Common myeloid progenitor, CD34-positive (primary cell): ENCODE measurements around the gene PRELP.

Source experiments
- CTCF ChIA-PET: fragments of 350-600 bp; sonication (Branson Sonifier 250); formaldehyde crosslinking; loops from one replicate; lab custom pipeline; 2021; ENCODE audit warnings: antibody characterized with exemption; lab: Charles Lee
- POLR2A ChIA-PET: fragments of 350-600 bp; sonication (Branson Sonifier 250); formaldehyde crosslinking; loops from one replicate; lab custom pipeline; 2021; ENCODE audit warnings: antibody characterized with exemption; lab: Charles Lee
- DNase-seq, 3 donors: peaks; one replicate each; pipeline versions ENCODE4 v3.0.0 to v3.0.0-alpha.2; 2013
- H3K27ac ChIP-seq, 2 experiments: 1 replicate in 1 of 2; 2 replicates in 1 of 2; pipeline ENCODE4 v1.7.0; 2013; ENCODE audit warnings: inconsistent platforms in 2 of 2, low read length in 2 of 2, mild to moderate bottlenecking in 2 of 2, low read depth in 1 of 2, moderate library complexity in 1 of 2; ENCODE audit not compliant: severe bottlenecking in 2 of 2, insufficient read depth in 1 of 2, poor library complexity in 1 of 2
- H3K27me3 ChIP-seq, 5 experiments: replicated peaks in 2 of 5; 1 replicate in 3 of 5; 2 replicates in 2 of 5; pipeline versions ENCODE4 v1.6.1 to v1.7.0; 2013; ENCODE audit warnings: low read length in 4 of 5, mild to moderate bottlenecking in 2 of 5, moderate library complexity in 2 of 5, inconsistent platforms in 1 of 5; ENCODE audit not compliant: insufficient read depth in 5 of 5, control insufficient read depth in 4 of 5
- H3K36me3 ChIP-seq, 4 experiments: 1 replicate in 2 of 4; 2 replicates in 2 of 4; pipeline versions ENCODE4 v1.6.1 to v1.7.0; 2013; ENCODE audit warnings: low read length in 3 of 4, control low read depth in 1 of 4, mild to moderate bottlenecking in 1 of 4; ENCODE audit not compliant: control insufficient read depth in 4 of 4, insufficient read depth in 4 of 4
- H3K4me1 ChIP-seq, 4 experiments: 1 replicate in 3 of 4; 2 replicates in 1 of 4; pipeline versions ENCODE4 v1.6.1 to v1.7.1; 2013; ENCODE audit warnings: low read length in 3 of 4, mild to moderate bottlenecking in 3 of 4, control low read depth in 1 of 4, inconsistent platforms in 1 of 4, moderate library complexity in 1 of 4; ENCODE audit not compliant: control insufficient read depth in 4 of 4, insufficient read depth in 4 of 4; ENCODE audit errors: control extremely low read depth in 1 of 4
- H3K4me3 ChIP-seq, 7 experiments: 1 replicate in 4 of 7; 2 replicates in 3 of 7; pipeline versions ENCODE4 v1.5.1 to v1.7.0; 2013; ENCODE audit warnings: mild to moderate bottlenecking in 7 of 7, low read length in 6 of 7, moderate library complexity in 6 of 7, inconsistent platforms in 2 of 7, low read depth in 2 of 7, control low read depth in 1 of 7; ENCODE audit not compliant: insufficient read depth in 4 of 7, control insufficient read depth in 1 of 7; ENCODE audit errors: extremely low read depth in 1 of 7
- H3K9me3 ChIP-seq, 5 experiments: 1 replicate in 4 of 5; 2 replicates in 1 of 5; pipeline versions ENCODE4 v1.6.1 to v1.7.1; 2013; ENCODE audit warnings: low read length in 4 of 5, mild to moderate bottlenecking in 2 of 5, inconsistent platforms in 1 of 5, low read depth in 1 of 5, moderate library complexity in 1 of 5; ENCODE audit not compliant: control insufficient read depth in 4 of 5, insufficient read depth in 2 of 5; ENCODE audit errors: control extremely low read depth in 1 of 5
- WGBS: methylation state at CpG from one replicate; pipeline ENCODE4 v1.1.5; 2013; ENCODE audit not compliant: insufficient coverage; 5-methylcytosine and 5-hydroxymethylcytosine counted together

The PRELP gene

DNA sequence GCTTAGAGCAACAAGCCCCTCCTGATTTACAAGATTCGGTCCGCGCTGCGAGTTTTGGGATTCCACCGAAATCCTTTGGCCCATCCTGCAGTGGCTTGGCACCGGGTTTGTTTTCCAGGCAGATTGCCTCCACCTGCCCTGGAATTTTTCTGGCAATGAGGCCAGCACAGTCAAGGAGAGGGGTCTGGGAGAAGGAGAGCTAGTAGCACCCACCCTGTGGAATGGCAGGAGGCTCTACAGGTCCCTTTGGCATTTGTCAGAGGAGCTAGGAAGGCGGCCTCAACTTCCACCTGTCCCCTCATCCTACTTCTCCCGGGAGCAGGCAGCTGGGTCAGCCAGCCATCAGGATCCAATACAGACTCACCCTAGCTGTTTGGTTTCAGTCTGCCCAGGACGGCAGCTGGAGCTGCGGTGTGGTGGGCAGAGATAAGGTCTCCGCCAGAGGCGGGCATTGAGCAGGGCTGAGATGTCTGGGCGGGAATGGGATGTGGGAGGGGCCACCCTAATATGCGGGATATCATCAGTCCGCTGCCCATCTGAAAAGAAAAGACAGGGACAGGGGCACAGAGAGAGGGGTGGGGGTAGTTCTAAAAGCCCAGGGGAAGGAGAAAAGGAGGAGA lies 37.8 kb upstream of the PRELP start:
- no peak for DNase-seq
- Histone ChIP-seq H3K27me3 (peaks cover 0 to 14% (median 3%) of the 10 kb centered on the region in 5 experiments), H3K4me3 (no peak overlapping the region), H3K4me1 (no peaks in the 10 kb centered on the region), H3K27ac (no peak overlapping the region), H3K36me3 (no peaks in the 10 kb centered on the region), H3K9me3 (no peaks in the 10 kb centered on the region)
- ChIA-PET POLR2A (interaction anchor here (0.6 kb wide), 1 partner anchor 677 kb away, joined by 3 read pairs; no protein-coding TSS in a partner anchor), CTCF (no interaction called here)
- 97% methylated on average over 10 of the region's 15 CpGs for WGBS

DNA sequence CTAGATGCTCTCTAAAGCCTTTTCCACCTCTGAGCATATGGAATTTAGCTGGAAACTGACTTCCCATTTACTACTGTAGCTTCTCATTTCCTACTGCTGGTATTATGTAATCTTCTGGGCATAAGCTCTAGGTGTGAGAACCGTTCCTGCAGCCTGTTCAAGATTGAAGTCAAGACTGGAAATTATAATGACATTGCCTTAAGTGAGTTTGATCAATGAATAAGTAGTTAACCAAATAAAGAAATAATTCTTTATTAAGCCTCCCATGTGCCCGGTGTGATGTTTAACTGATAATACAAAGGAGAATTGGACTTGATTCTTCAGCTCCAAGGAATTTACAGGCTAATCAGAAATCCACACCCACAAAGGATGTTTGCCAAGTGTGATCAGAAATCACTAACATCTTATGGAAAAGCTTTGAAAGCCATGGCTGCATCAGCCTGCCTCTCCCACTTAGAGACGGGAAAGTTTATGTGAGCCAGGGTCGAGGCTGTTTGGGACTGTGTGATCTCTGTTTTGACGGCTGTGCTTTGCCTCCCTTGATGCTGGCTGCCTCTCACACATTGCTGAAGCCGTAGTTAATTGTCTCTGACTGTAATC lies 36.4 kb upstream of the PRELP start:
- Histone ChIP-seq H3K27me3 (peaks cover 0 to 14% (median 6%) of the 10 kb centered on the region in 5 experiments), H3K9me3 (no peaks in the 10 kb centered on the region), H3K36me3 (no peaks in the 10 kb centered on the region), H3K27ac (no peak overlapping the region), H3K4me1 (no peaks in the 10 kb centered on the region), H3K4me3 (no peak overlapping the region)
- 99% methylated on average over 5 of the region's 6 CpGs for WGBS
- ChIA-PET POLR2A (no interaction called here), CTCF (interaction anchor here (1.0 to 2.8 kb wide), 4 partner anchors 14 to 97 kb away, joined by 3 to 17 read pairs (median 5); no protein-coding TSS in a partner anchor)
- DNase-seq, result no peak

DNA sequence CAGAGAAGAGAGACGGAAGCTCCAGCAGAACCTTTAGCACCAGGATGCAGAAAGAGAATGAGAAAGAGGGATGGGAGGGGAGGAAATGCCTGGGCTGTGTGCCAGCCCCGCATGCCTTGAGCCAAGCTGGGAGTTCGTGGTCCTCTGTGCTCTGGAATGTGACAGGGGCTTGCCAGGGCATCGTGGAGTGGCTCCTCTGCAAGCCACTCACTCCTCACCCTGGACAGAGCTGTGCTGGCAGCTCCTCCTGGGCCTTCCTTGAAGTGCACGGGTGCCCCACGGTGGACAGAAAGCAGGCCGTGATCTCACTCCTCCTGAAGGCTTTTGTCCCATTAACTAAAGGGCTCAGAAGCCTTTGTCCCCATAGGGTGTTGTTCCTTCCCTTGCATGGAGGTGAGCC lies 34.8 kb upstream of the PRELP start:
- Histone ChIP-seq H3K27ac (no peak overlapping the region), H3K9me3 (peaks cover 0 to 3% (median 1%) of the 10 kb centered on the region in 5 experiments), H3K4me1 (no peaks in the 10 kb centered on the region), H3K4me3 (no peak overlapping the region), H3K27me3 (peaks cover 0 to 14% (median 8%) of the 10 kb centered on the region in 5 experiments), H3K36me3 (no peaks in the 10 kb centered on the region)
- CTCF ChIA-PET, result interaction anchor here (1.0 to 2.8 kb wide), 5 partner anchors 13 to 170 kb away, joined by 3 to 17 read pairs (median 6); no protein-coding TSS in a partner anchor
- POLR2A ChIA-PET, result no interaction called here
- 41% methylated on average over 6 of the region's 7 CpGs for WGBS
- DNase-seq, result peak; percentile 4 to 20 (median 15)

DNA sequence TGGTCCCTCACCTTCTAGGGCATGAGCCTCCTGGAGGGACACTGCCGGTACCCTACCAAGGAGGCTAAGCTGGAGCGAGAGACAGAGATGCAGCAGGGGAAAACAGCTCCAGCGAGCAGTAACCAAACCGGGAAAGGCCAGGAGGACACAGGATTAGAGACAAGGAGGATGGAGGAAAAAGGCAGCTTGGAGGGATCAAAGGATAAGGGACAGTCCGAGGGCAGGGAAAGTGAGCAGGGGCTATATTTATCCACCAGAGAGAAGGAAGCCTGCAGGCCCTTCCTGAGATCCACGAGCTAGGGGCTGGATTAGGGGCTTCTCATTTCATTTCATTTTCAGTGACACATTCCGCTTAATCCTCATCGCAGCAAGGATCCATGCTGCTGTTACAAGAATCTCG lies 33.8 kb upstream of the PRELP start:
- DNase-seq, result no peak
- ChIA-PET CTCF (interaction anchor here (1.9 to 2.8 kb wide), 3 partner anchors 12 to 173 kb away, joined by 5 to 17 read pairs (median 7); no protein-coding TSS in a partner anchor), POLR2A (interaction anchor here (0.6 kb wide), 1 partner anchor 1170 kb away, joined by 3 read pairs; no protein-coding TSS in a partner anchor)
- Histone ChIP-seq H3K27me3 (peaks cover 0 to 14% (median 8%) of the 10 kb centered on the region in 5 experiments), H3K36me3 (no peaks in the 10 kb centered on the region), H3K27ac (no peak overlapping the region), H3K4me1 (no peaks in the 10 kb centered on the region), H3K4me3 (no peak overlapping the region), H3K9me3 (peaks cover 0 to 3% (median 1%) of the 10 kb centered on the region in 5 experiments)
- WGBS, result 94% methylated on average over 7 of the region's 9 CpGs

DNA sequence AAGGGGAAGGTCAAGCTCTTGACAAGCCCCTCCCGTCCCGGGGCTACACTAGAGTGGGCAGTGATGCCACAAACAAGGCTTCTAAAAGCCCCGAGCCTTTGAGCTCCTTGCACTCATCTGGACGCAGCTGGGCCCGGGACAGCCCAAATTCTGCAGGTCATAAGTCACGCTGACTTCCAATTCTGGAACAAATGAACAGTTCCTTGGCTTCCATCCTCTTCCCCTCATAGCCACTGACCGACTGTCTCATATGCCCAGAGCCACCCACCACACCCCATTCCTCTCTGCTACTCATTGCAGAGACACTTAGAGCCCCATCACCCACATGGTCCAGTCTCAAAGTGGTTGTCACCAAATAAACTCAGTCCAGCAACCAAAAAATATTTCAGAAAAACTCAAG lies 32.8 kb upstream of the PRELP start:
- H3K4me1 ChIP-seq, result peaks cover 0 to 2% (median 0%) of the 10 kb centered on the region in 4 experiments
- peaks cover 0 to 3% (median 1%) of the 10 kb centered on the region in 5 experiments for H3K9me3 ChIP-seq
- DNase-seq, result no peak
- H3K27ac ChIP-seq, result no peak overlapping the region
- peaks cover 0 to 14% (median 8%) of the 10 kb centered on the region in 5 experiments for H3K27me3 ChIP-seq
- no peaks in the 10 kb centered on the region for H3K36me3 ChIP-seq
- no peak overlapping the region for H3K4me3 ChIP-seq
- ChIA-PET CTCF (interaction anchor here (0.8 to 2.5 kb wide), 3 partner anchors 14 to 174 kb away, joined by 3 to 7 read pairs (median 5); no protein-coding TSS in a partner anchor), POLR2A (no interaction called here)
- WGBS, result 85% methylated on average over 7 of the region's 7 CpGs

DNA sequence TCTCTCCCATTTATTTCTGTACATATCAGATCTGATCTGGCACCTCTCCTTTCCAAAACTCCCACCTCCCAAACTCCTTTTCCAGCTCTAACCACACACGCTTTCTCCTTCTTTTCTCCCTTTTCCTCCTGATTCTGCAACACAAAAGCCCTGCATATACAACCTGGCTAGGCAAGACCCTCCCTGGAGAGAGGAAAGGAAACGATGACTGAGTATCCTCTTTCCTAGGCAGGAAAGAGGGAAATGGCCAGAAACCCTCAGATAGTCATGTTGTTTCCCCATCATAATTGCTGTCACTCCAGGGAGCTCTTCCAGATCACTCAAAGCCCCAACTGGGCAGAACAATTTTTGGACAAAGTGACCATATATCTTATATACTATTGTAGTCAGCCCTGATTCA lies 32.3 kb upstream of the PRELP start:
- ChIA-PET POLR2A (no interaction called here), CTCF (interaction anchor here (0.8 to 2.5 kb wide), 3 partner anchors 14 to 175 kb away, joined by 3 to 7 read pairs (median 5); no protein-coding TSS in a partner anchor)
- H3K27ac ChIP-seq, result no peak overlapping the region
- H3K4me3 ChIP-seq, result no peak overlapping the region
- WGBS, result 80% methylated on average over 2 of the region's 2 CpGs
- H3K27me3 ChIP-seq, result peaks cover 0 to 14% (median 8%) of the 10 kb centered on the region in 5 experiments
- peaks cover 0 to 2% (median 0%) of the 10 kb centered on the region in 4 experiments for H3K4me1 ChIP-seq
- no peak for DNase-seq
- H3K36me3 ChIP-seq, result no peaks in the 10 kb centered on the region
- H3K9me3 ChIP-seq, result peaks cover 0 to 3% (median 1%) of the 10 kb centered on the region in 5 experiments
